NCI-H146 treated with DMSO at 0.1 percent for 48 hours (cell line): ENCODE data around the gene SLU7.
A peak's percentile ranks its signal among the peaks of the same experiment; 100 is the strongest.

ENCODE experiments used
- DNase-seq: peaks from one replicate; lab custom pipeline; 2025; ENCODE audit not compliant: unreplicated experiment; lab: John Stamatoyannopoulos, UW

SLU7 gene

GRCh38 chr5:160418561-160419457 is at the start of gene SLU7:
Gene SLU7 (minus strand): TSS chr5:160419081. CDS start chr5:160415294, 3,787 bp downstream.
- peak; percentile 79 for DNase-seq

- no peak for DNase-seq
These were observed 49.6 kb upstream of the SLU7 start for GRCh38 chr5:160468363-160468975.

GRCh38 chr5:160467555-160468362 is 48.9 kb upstream of the SLU7 start:
- no peak for DNase-seq

- no peak for DNase-seq
These were observed 48.1 kb upstream of the SLU7 start for GRCh38 chr5:160466889-160467554.

DNA sequence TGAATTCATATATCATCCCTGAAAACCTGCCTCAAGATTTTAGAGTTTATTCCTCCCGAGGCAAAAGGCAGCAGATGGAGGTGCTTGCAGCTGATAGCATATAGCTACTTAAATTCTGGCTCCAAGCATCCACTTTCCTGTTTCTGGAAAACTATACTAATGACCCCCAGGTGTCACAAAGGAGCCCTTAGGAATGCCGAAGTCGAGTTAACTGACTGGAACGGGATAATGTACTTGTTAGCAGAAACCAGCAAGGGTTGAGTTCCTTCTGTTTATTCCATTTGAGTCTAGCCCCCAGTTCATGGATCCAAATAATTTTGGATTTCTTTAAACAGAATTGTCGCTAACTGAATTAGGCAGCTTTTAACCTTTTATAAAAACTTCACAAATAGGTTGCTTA is 47.2 kb upstream of the SLU7 start:
- DNase-seq: no peak

GRCh38 chr5:160464466-160464797 is 45.6 kb upstream of the SLU7 start:
- no peak for DNase-seq

DNA sequence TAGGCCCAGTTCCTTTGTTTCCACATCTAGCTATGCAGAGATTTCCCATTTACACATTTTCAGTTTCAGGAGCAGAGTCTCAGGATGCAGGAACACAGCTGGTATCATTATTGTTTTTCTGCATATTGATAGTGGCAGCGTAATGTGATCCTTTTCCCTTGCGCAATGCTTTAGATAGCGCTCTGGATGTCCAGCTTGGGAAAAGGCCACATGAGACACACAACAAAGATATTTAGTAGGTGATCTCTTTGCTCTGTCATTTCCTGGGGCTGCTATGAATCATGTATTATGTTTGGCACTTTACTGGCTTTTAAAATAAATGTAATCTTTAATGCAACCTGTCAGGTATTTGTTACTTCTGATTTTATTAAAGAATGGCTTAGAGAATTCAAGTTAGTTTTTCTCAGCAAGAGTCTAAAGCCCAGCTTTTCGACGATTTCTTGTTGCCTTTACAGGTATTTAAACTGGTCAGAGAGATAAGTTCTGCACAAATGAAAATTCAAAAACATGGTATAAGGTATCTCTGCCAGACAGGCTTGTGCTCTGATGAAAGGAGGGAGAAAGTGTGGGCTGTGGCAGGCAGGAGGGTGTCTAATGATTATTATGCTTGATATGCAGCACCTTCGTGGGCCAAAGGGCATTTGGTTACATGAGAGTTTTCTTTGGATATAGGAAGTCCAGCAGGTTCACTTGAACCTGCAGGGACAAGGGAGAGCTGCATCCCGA is 45.0 kb upstream of the SLU7 start:
- peak; percentile 32 for DNase-seq

DNA sequence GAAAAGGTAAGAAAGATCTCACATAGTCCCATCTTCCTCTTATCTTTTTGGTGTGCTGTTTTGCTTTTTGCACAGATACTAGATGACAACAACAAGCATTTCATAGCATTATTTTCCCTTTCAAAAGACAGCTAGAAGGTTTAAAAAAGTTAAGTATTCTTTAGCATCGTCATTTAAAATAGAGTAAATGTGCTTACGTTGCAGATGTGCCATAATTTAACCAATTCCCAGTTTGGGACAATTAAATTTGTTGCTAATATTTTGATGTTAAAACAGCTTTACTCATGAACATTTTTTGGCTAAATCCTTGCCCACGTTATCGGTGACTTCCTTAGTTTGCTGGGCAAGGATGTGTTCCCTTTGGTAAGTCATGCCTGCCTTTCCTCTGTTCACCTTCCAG is 44.3 kb upstream of the SLU7 start:
- no peak for DNase-seq

GRCh38 chr5:160462167-160462566 is 43.3 kb upstream of the SLU7 start:
- DNase-seq: no peak

GRCh38 chr5:160461378-160461777 is 42.5 kb upstream of the SLU7 start:
- no peak for DNase-seq

- no peak for DNase-seq
These were observed 41.6 kb upstream of the SLU7 start for GRCh38 chr5:160460377-160461049.

- no peak for DNase-seq
These were observed 40.2 kb upstream of the SLU7 start for GRCh38 chr5:160458806-160459800.

- no peak for DNase-seq
These were observed 38.4 kb upstream of the SLU7 start for GRCh38 chr5:160457252-160457651.

DNA sequence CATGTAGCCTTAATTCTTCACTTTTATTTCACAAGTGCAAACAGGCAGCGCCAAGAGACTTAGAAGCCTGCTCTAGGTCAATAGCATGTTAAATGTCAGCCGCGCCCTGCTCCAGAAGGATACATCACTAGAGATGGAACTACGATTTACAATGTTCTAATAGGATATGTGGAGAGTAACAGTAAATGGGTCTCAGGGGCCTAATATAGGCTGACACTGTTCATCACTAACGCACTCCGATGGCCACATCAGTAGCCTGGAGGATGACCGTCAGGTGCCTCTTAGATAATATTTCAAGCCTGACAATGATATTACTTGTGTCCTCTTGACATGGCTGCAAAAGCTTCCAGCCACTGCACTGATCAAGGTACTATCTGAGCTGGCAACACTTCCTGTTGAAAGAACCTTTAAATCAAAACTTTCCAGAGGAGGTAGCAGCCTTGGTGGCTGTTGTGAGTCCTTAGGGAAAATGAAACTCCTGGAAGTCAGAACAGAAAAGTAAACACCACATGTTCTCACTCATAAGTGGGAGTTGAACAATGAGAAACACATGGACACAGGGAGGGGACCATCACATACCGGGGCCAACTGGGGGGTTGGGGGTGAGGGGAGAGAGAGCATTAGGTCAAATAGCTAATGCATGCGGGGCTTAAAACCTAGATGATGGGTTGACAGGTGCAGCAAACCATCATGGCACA is 37.7 kb upstream of the SLU7 start:
- DNase-seq: no peak

GRCh38 chr5:160455600-160455999 is 36.7 kb upstream of the SLU7 start:
- no peak for DNase-seq

GRCh38 chr5:160453751-160454150 is 34.9 kb upstream of the SLU7 start:
- no peak for DNase-seq

DNA sequence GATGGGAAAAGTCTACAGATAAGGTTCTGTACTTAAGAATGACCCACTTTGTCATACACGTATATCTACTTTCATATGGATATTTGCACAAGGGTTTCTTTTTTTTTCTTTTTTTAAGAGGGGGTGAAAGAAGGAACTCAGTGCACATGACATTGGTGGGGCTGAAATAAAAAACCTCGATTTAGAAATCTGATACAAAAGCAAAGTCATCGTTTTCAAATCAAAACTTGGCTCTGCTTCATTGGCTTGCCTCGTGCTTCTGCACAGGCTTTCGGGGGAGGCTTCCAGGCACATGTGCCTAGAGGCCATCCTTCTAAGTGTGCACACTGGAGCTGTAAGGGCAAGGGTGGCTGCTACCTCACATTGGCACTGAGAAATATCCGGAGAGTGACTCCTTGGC is 33.9 kb upstream of the SLU7 start:
- DNase-seq: no peak

GRCh38 chr5:160452036-160452435 is 33.2 kb upstream of the SLU7 start:
- no peak for DNase-seq
